HUES64 (cell line): ENCODE measurements around the gene POU2AF1.

Source experiments
- H3K27ac ChIP-seq: 2 replicates; pipeline ENCODE4 v1.7.0; 2013; ENCODE audit warnings: low read depth, low read length, inconsistent platforms
- H3K27me3 ChIP-seq: 2 replicates; pipeline ENCODE4 v1.6.1; 2013; ENCODE audit warnings: mild to moderate bottlenecking, low read length; ENCODE audit not compliant: insufficient read depth
- H3K36me3 ChIP-seq: 2 replicates; pipeline ENCODE4 v1.6.1; 2013; ENCODE audit warnings: mild to moderate bottlenecking, low read length; ENCODE audit not compliant: insufficient read depth
- H3K4me1 ChIP-seq: 2 replicates; pipeline ENCODE4 v1.6.1; 2013; ENCODE audit warnings: mild to moderate bottlenecking, low read length, moderate library complexity; ENCODE audit not compliant: insufficient read depth
- H3K4me3 ChIP-seq: 2 replicates; pipeline ENCODE4 v1.5.1; 2013; ENCODE audit warnings: mild to moderate bottlenecking, low read length, moderate library complexity
- H3K9ac ChIP-seq: 2 replicates; pipeline ENCODE4 v1.6.1; 2013; ENCODE audit warnings: mild to moderate bottlenecking, low read depth, low read length
- H3K9me3 ChIP-seq: 2 replicates; pipeline ENCODE4 v1.6.1; 2013; ENCODE audit warnings: low read depth, low read length; ENCODE audit not compliant: insufficient read depth
- WGBS: fragments of 150-250, 120-280 bp; methylation state at CpG from one replicate; pipeline ENCODE4 v1.1.7; 2013; ENCODE audit warnings: missing lambda C conversion rate; 5-methylcytosine and 5-hydroxymethylcytosine counted together

The POU2AF1 gene

GRCh38 chr11:111367411-111368284, 11.4 kb downstream of the POU2AF1 start:
- H3K9me3 ChIP-seq: no peaks in the 10 kb centered on the region
- 94% methylated on average over 12 of the region's 12 CpGs for WGBS
- no peak overlapping the region for H3K27ac ChIP-seq
- H3K4me3 ChIP-seq: no peak overlapping the region
- no peak overlapping the region for H3K9ac ChIP-seq
- no peaks in the 10 kb centered on the region for H3K36me3 ChIP-seq
- no peaks in the 10 kb centered on the region for H3K4me1 ChIP-seq
- no peaks in the 10 kb centered on the region for H3K27me3 ChIP-seq

GRCh38 chr11:111366560-111367410, 12.3 kb downstream of the POU2AF1 start:
- Histone ChIP-seq H3K27ac (no peak overlapping the region), H3K4me1 (no peaks in the 10 kb centered on the region)

GRCh38 chr11:111365722-111366559, 13.1 kb downstream of the POU2AF1 start:
- Histone ChIP-seq H3K4me1 (no peaks in the 10 kb centered on the region), H3K4me3 (no peak overlapping the region), H3K36me3 (no peaks in the 10 kb centered on the region), H3K27me3 (no peaks in the 10 kb centered on the region), H3K27ac (no peak overlapping the region), H3K9me3 (no peaks in the 10 kb centered on the region), H3K9ac (no peak overlapping the region)
- WGBS: 95% methylated on average over 5 of the region's 8 CpGs

More at GRCh38 chr11:111366560-111367410, 12.3 kb downstream of the POU2AF1 start:
- WGBS: 92% methylated on average over 8 of the region's 8 CpGs
- H3K27me3 ChIP-seq: no peaks in the 10 kb centered on the region
- no peak overlapping the region for H3K4me3 ChIP-seq
- no peaks in the 10 kb centered on the region for H3K36me3 ChIP-seq
- H3K9ac ChIP-seq: no peak overlapping the region
- no peaks in the 10 kb centered on the region for H3K9me3 ChIP-seq

DNA sequence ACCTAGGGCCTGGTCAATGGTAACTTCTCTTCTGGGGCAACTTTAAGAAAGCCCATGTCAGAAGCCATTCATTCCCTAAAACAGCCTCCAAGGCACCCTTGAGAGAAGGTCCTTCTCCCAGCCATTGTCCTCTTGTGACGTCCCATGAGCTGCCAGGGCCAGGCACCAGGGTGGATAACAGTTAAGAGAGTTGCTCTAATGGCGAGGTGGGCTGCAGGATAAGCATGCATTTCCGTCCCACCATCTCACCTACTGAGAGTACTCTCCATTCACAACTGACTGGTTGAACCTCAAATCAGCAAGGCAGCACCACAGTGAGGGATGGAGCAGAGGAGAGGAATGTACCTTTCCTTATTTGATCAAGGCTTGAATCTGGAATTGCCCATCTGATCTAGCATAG, 14.6 kb downstream of the POU2AF1 start:
- Histone ChIP-seq H3K9ac (no peak overlapping the region), H3K27me3 (no peaks in the 10 kb centered on the region), H3K36me3 (no peaks in the 10 kb centered on the region), H3K4me3 (no peak overlapping the region), H3K27ac (no peak overlapping the region), H3K4me1 (no peaks in the 10 kb centered on the region), H3K9me3 (no peaks in the 10 kb centered on the region)
- 89% methylated on average over 3 of the region's 3 CpGs for WGBS

DNA sequence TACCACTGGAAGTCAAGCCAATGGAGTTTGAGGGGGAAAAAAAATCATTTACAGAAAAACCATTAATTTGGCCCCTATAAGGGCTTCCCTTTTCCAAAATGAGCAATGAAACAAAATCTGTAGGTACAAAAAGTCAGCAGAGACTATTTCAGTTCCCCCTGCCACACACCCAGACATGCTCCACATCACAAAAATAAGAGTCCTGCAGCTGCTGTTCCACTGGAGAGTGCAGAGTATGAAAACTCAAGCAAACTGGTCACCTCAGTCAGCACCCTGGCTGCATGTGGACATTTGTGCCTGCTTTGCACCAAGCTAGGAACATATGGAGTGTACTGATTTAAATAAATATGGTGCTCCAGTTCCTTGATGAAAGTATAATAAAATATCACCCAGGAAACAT, 15.1 kb downstream of the POU2AF1 start:
- no peaks in the 10 kb centered on the region for H3K4me1 ChIP-seq
- no peak overlapping the region for H3K9ac ChIP-seq
- no peaks in the 10 kb centered on the region for H3K27me3 ChIP-seq
- H3K27ac ChIP-seq: no peak overlapping the region
- no peaks in the 10 kb centered on the region for H3K36me3 ChIP-seq
- no peak overlapping the region for H3K4me3 ChIP-seq
- no peaks in the 10 kb centered on the region for H3K9me3 ChIP-seq

GRCh38 chr11:111362887-111363411, 16.1 kb downstream of the POU2AF1 start:
- Histone ChIP-seq H3K36me3 (no peaks in the 10 kb centered on the region), H3K27me3 (no peaks in the 10 kb centered on the region), H3K4me1 (no peaks in the 10 kb centered on the region), H3K9ac (no peak overlapping the region), H3K27ac (no peak overlapping the region), H3K4me3 (no peak overlapping the region), H3K9me3 (no peaks in the 10 kb centered on the region)
- 94% methylated on average over 9 of the region's 9 CpGs for WGBS

DNA sequence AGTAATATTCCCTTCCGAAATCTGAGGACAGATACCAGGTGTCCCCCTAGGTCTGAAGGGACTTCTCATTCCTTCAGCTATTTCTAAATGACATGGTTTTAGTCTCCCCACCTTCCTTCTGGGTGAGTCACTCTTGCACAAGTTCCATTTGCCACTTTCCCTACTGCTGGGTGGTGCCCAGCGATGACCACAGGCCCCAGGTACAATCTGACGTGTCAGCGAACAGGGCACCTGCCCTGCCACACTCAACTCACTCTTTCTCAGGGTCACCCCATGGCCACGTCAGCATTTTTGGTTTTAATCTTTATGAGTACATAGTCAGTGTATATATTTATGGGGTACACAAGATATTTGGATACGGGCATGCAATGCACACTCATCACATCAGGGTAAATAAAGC, 17.2 kb downstream of the POU2AF1 start:
- 96% methylated on average over 5 of the region's 6 CpGs for WGBS
- Histone ChIP-seq H3K9ac (no peak overlapping the region), H3K9me3 (no peaks in the 10 kb centered on the region), H3K27ac (no peak overlapping the region), H3K36me3 (no peaks in the 10 kb centered on the region), H3K4me1 (no peaks in the 10 kb centered on the region), H3K27me3 (no peaks in the 10 kb centered on the region), H3K4me3 (no peak overlapping the region)

GRCh38 chr11:111361052-111361801, 17.8 kb downstream of the POU2AF1 start:
- no peaks in the 10 kb centered on the region for H3K36me3 ChIP-seq
- H3K27me3 ChIP-seq: no peaks in the 10 kb centered on the region
- H3K4me1 ChIP-seq: no peaks in the 10 kb centered on the region
- no peak overlapping the region for H3K27ac ChIP-seq
- H3K9me3 ChIP-seq: no peaks in the 10 kb centered on the region
- H3K9ac ChIP-seq: no peak overlapping the region
- H3K4me3 ChIP-seq: no peak overlapping the region
- WGBS: 89% methylated on average over 6 of the region's 7 CpGs

DNA sequence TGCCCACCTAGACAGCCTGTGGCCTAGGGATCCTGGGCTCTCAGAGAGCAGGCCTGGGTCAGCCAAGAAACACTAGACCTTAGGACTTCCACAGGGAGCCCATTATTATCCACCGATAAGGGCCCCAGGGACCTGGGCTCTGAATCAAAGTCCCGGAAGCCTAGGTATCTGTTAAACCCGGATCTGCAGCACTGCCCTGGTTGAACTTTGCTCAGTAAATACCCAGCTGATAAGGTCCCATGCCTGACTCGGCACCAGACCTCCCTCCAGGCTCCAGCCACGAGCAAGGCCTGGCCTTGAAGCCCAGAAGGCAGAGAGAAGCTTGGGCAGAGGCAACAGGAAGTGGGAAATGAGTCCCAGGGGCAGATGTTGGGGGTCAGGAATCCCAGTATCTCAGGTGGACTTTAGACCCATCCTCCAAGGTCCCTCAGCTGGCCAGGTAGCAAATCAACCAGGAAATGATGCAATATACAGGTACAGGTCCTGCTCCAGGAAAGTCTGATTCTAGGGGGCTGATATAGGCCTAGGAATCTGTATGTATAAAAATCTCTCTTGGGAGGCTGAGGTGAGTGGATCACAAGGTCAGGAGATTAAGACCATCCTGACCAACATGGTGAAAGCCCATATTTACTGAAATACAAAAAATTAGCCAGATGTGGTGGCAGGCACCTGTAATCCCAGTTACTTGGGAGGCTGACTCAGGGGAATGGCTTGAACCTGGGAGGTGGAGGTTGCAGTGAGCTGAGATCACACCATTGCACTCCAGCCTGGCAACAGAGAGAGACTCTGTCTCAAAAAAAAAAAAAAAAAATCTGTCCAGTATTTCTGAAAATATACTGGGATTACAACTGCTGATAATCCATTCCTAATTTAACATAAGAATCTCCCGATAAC, 18.7 kb downstream of the POU2AF1 start:
- no peaks in the 10 kb centered on the region for H3K9me3 ChIP-seq
- no peak overlapping the region for H3K27ac ChIP-seq
- WGBS: 88% methylated on average over 6 of the region's 6 CpGs
- H3K36me3 ChIP-seq: no peaks in the 10 kb centered on the region
- no peak overlapping the region for H3K9ac ChIP-seq
- H3K4me1 ChIP-seq: no peaks in the 10 kb centered on the region
- H3K4me3 ChIP-seq: no peak overlapping the region
- no peaks in the 10 kb centered on the region for H3K27me3 ChIP-seq
